Purkinje cell (primary cell): ENCODE results near the gene CAPZA2. TPM values are rescaled to one million over a fixed set of nuclear protein-coding genes. Genes with fewer than 3 reads are reported as not detected.

Source experiments
- polyA plus RNA-seq: library from polyadenylated mRNA; unstranded; fragments of >200 nt; fragmentation: Nextera tagmentation; gene quantifications from 2 replicates; pipeline ENCODE4 v1.2.1, GENCODE V29; 2014

The CAPZA2 gene
- 190 and 245 TPM in 2 replicates for polyA plus RNA-seq

GRCh38 chr7:116862234-116862950 is at the start of gene CAPZA2:
Gene CAPZA2, plus strand, starts transcription at chr7:116862587. Its CDS starts 25 bp downstream, at chr7:116862612.

GRCh38 chr7:116953372-116953905 is 91.1 kb downstream of the CAPZA2 start, which contains the start of gene ST7:
Gene ST7, plus strand, starts transcription at chr7:116953501. Its CDS starts 40 bp downstream, at chr7:116953541.

Other genes with a start within 250 kb of the CAPZA2 start
- 0.21 and 2.1 TPM in 2 replicates for gene MET, start 190.4 kb upstream of the CAPZA2 start, polyA plus RNA-seq
- 69.3 and 95.2 TPM in 2 replicates for gene ST7, start 90.9 kb downstream of the CAPZA2 start, polyA plus RNA-seq